HG02973 (cell line): ENCODE results near the gene MT3.

Source experiments
- ATAC-seq: cut with Tn5 transposase; IDR thresholded peaks from one replicate; pipeline ENCODE4 v1.9.1; 2021; ENCODE audit warnings: moderate library complexity; ENCODE audit not compliant: unreplicated experiment

The MT3 gene

DNA sequence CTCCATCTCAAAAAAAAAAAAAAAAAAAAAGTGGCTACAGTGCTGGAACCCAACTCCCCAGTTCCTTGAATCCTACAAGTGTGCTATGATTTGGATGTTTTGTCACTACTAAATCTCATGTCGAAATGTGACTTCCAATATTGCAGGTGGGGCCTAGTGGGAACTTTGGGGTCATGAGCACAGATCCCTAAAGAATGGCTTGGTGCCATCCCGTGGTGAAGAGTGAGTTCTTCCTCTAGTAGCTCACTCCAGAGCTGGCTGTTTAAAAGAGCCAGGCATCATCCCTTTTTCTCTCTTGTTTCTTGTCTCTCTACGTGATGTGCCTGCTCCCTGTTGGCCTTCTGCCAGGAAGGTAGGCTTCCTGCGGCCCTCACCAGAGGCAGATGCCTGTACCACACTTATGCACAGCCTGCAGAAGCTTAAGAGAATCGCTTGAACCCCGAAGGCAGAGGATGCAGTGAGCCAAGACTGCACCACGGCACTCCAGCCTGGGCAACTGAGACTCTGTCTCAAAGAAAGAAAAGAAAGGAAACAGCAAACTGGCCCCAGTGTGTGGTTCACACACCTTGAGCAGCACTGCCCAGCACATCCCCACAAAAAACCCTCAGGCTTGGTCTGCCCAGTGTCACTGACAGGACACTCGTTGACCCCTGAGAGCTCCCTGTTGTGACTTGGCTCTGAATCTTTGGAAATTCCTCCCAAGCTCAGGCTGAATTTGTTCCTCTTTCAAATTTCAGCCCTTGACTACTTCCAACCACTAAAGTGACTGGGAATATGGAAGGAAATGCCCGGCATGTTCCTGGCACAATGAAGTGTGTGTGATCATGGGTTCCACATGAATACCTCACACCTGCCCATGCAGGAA lies 39.4 kb downstream of the MT3 start:
- no peak for ATAC-seq

GRCh38 chr16:56629531-56629930 lies 40.2 kb downstream of the MT3 start:
- no peak for ATAC-seq

DNA sequence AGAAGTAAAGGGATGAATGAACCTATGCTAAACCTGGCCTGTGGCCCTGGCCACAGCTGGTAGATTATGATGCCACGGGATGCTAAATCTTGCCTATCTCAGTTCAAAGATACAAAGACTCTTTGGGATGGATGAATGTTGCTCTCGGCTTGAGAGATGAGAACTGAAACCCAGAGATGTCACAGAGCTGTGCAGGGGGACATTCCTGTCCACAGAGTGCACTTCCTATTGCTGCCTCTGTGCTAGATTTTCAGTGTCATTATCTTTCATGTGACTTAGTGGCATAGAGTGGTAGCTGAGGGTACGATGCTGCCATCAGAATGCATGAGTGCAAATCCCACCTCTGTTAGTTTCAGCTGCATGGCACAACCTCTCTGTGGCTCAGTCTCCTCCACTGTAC lies 40.8 kb downstream of the MT3 start:
- peak; percentile 69 for ATAC-seq

DNA sequence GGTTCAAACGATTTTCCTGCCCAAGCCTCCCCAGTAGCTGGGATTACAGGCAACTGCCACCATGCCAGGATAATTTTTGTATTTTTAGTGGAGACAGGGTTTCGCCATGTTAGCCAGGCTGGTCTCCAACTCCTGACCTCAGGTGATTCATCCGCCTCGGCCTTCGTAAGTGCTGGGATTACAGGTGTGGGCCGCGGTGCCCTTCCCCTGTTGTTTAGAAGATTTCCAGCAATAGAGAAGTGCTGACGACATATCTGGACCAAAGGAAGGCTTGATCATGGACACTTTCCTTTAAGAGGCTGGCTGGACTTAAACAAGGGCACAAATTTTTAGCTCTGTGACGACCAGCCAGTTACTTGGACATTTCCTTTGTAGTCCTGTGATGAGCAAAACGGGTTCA lies 41.9 kb downstream of the MT3 start:
- no peak for ATAC-seq

DNA sequence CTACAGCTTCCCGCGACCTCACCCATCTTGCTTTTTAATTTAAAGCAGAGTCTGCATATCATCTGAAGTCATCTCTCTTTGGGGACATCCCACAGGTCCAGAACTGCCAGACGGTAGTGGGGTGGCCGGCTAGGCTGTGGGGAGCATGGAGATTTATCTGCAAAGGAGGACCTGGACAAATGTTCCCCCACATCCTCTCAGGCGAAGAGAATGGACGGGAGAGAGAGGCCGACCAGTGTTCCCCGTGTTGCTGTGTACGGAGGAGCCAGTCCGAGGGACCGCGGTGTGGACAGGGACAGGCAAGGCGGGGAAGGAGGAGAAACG lies 42.5 kb downstream of the MT3 start:
- ATAC-seq, result no peak

GRCh38 chr16:56632156-56632847 lies 43.0 kb downstream of the MT3 start, which contains the start of gene MT1M:
Gene MT1M, plus strand, starts transcription at chr16:56632659. Its CDS starts 73 bp downstream, at chr16:56632732.
- ATAC-seq, result no peak

DNA sequence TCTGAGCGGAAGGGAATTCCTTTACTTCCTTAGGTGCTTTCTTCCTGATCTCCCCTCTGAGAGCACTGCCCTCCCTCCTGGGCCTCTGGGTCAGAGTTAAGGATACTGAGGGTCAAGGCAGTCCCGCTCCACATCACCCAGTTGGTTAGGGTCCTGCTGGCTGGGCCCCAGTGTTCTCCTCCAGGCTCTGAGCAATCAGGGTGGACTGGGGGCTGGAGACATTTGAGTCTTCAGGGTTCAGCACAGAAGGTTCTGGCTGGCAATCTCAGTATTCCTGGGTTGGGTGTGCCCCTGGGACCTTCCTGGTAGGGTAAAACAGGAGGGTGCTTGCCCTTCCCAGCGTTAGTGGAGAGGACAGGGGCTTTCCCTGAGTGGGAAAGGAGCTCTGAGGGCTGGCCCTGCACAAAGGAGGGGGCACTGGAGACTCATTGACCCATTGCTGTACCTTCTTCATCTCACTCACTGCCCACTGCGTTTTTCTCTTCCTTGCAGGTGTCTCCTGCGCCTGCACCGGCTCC lies 43.6 kb downstream of the MT3 start:
- ATAC-seq, result no peak

GRCh38 chr16:56633535-56633934 lies 44.2 kb downstream of the MT3 start:
- ATAC-seq, result no peak

DNA sequence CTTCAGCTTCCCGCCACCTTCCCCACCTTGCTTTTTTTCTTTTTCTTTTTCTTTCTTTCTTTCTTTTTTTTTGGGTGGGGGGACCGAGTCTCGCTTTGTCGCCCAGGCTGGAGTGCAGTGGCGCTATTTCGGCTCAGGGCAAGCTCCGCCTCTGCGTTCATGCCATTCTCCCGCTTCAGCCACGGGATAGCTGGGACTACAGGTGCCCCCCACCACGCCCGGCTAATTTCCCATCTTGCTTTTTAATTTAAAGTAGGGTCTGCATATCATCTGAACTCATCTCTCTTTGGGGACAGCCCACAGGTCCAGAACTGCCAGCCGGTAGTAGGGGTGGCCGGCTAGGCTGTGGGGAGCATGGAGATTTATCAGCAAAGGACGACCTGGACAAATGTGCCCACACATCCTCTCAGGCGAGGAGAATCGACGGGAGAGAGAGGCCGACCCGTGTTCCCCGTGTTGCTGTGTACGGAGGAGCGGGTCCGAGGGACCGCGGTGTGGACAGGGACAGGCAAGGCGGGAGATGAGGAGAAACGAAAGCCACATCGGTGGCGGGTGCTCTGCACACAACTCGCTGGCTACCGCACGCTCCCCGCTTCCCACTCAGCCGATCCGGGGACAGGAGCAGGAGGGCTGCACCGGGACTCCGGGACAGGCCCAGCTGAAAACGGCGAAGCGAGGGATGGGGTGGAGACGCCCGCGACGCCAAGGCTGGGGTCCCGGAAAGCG lies 45.5 kb downstream of the MT3 start:
- ATAC-seq, result no peak

GRCh38 chr16:56635441-56635967 lies 46.2 kb downstream of the MT3 start:
- ATAC-seq, result no peak

GRCh38 chr16:56636616-56637413 lies 47.5 kb downstream of the MT3 start:
- no peak for ATAC-seq

DNA sequence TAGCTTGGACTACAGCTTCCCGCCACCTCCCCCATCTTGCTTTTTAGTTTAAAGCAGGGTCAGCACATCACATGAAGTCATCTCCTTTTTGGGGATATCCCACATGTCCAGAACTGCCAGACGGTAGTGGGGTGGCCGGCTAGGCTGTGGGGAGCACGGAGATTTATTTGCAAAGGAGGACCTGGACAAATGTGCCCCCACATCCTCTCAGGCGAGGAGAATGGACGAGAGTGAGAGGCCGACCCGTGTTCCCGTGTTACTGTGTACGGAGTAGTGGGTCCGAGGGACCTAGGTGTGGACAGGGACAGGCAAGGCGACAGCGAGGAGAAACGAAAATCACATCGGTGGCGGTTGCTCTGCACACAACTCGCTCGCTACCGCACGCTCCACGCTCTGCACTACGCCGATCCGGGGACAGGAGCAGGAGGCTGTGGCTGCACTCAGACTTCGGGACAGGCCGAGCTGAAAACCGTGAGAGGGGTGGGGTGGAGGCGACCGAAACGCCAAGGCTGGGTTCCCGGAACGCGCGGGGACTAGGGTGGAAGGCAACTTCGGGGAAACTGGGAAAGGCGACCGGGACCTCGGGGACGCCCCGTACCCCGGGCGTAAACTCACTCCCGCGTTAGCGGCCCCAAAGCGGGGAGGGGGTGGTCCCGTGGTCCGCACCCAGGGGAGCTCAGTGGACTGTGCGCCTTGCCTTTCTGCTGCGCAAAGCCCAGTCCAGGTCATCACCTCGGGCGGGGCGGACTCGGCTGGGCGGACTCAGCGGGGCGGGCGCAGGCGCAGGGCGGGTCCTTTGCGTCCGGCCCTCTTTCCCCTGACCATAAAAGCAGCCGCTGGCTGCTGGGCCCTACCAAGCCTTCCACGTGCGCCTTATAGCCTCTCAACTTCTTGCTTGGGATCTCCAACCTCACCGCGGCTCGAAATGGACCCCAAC lies 48.8 kb downstream of the MT3 start, which contains the start of gene MT1A:
MT1A (plus strand) TSS at position 853 of the 937 bp plus-strand sequence; CDS start at position 926, 73 bp downstream.
- no peak for ATAC-seq

- no peak for ATAC-seq
These were observed 49.7 kb downstream of the MT3 start for GRCh38 chr16:56639045-56639444.

GRCh38 chr16:56640076-56640475 lies 50.7 kb downstream of the MT3 start:
- ATAC-seq, result no peak
